G401 (cell line): ENCODE data around the gene CHSY3. TPM values are rescaled to one million over a fixed set of nuclear protein-coding genes. Genes with fewer than 3 reads are reported as not detected.
"Not testable (repeated sequence)": the region's sequence is repeated elsewhere in the genome, so short reads cannot be mapped to it uniquely, and the experiment has no call there.

Experiments
- DNase-seq: peaks from one replicate; pipeline ENCODE4 v3.0.0-alpha.2; 2015; ENCODE audit warnings: low spot score
- in situ Hi-C: cut with HindIII; loops from 2 replicates; pipeline ENCODE4 v1.10.0; 2016; ENCODE audit warnings: low sequenced_read_pairs, mixed read lengths
- total RNA-seq: library from RNA; depleted of rRNA; stranded (reverse); fragments of >200 nt; shearing (Covaris generic); gene quantifications from 2 replicates; pipeline ENCODE4 v1.2.3, GENCODE V29; 2014; rRNA removed

The CHSY3 gene
- total RNA-seq, 1 experiment from 2014 or later: not detected

GRCh38 chr5:130222573-130222972 is 318.3 kb downstream of the CHSY3 start:
- DNase-seq: no peak
- in situ Hi-C loops: no loop called here

GRCh38 chr5:130226556-130226955 is 322.3 kb downstream of the CHSY3 start:
- in situ Hi-C loops, DNase-seq: not testable (repeated sequence)

GRCh38 chr5:130227699-130228098 is 323.4 kb downstream of the CHSY3 start:
- in situ Hi-C loops: no loop called here
- no peak for DNase-seq

- DNase-seq: no peak
- in situ Hi-C loops: no loop called here
Observed at GRCh38 chr5:130231786-130232185, 327.5 kb downstream of the CHSY3 start.

GRCh38 chr5:130234816-130235215 is 330.6 kb downstream of the CHSY3 start:
- no peak for DNase-seq
- in situ Hi-C loops: no loop called here

Other genes with a start within 250 kb of the CHSY3 start
- not detected in 2 replicates for gene MINAR2, start 156.4 kb upstream of the CHSY3 start, total RNA-seq